HepG2 (cell line): Measurements from ENCODE around the gene ACO1. TPM values are rescaled to one million over a fixed set of nuclear protein-coding genes. Genes with fewer than 3 reads are reported as not detected.

Source experiments
- ATF7-NPFF ChIP-seq: sonication (generic); formaldehyde crosslinking; IDR thresholded peaks from 2 replicates; pipeline ENCODE4 v1.8.1; 2023; ENCODE audit warnings: mild to moderate bottlenecking, low read depth, missing genetic modification reagents, moderate library complexity
- BCL3 ChIP-seq: sonication (generic); formaldehyde crosslinking; IDR thresholded peaks from 2 replicates; pipeline ENCODE4 v1.5.1; 2020; ENCODE audit warnings: mild to moderate bottlenecking, missing genetic modification reagents, moderate library complexity
- BHLHE40 ChIP-seq: IDR thresholded peaks from 2 replicates; pipeline ENCODE4 v1.6.1; 2011; ENCODE audit warnings: low read length, improper control_type of control experiment
- CBX5 ChIP-seq: sonication (generic); formaldehyde crosslinking; IDR thresholded peaks from 2 replicates; pipeline ENCODE4 v1.4.0; 2020; ENCODE audit warnings: missing genetic modification reagents, borderline replicate concordance
- FOXJ3 ChIP-seq: sonication (generic); formaldehyde crosslinking; IDR thresholded peaks from 2 replicates; pipeline ENCODE4 v1.4.0; 2020; ENCODE audit warnings: missing genetic modification reagents, mild to moderate bottlenecking, borderline replicate concordance
- FOXO4 ChIP-seq: sonication (generic); formaldehyde crosslinking; conservative IDR thresholded peaks from 2 replicates; pipeline ENCODE4 v1.8.1; 2023; ENCODE audit warnings: missing genetic modification reagents
- MAFK ChIP-seq, 2 experiments: IDR thresholded peaks in 1 of 2; conservative IDR thresholded peaks in 1 of 2; 2 replicates each; pipeline ENCODE4 v1.6.1; 2011; ENCODE audit warnings: improper control_type of control experiment in 2 of 2, low read length in 2 of 2
- MBD4 ChIP-seq: IDR thresholded peaks from 2 replicates; pipeline ENCODE4 v1.6.1; 2012; ENCODE audit warnings: low read length, inconsistent platforms, borderline replicate concordance
- MEF2D ChIP-seq: sonication (generic); formaldehyde crosslinking; IDR thresholded peaks from 2 replicates; pipeline ENCODE4 v1.5.1; 2020; ENCODE audit warnings: mild to moderate bottlenecking, missing genetic modification reagents
- RFX3 ChIP-seq: IDR thresholded peaks from 2 replicates; pipeline ENCODE4 v1.6.1; 2016; ENCODE audit warnings: missing biosample characterization, missing genetic modification reagents
- SNAPC5 ChIP-seq: sonication (generic); formaldehyde crosslinking; IDR thresholded peaks from 2 replicates; pipeline ENCODE4 v1.8.1; 2023; ENCODE audit warnings: mild to moderate bottlenecking, missing genetic modification reagents, borderline replicate concordance
- SRF ChIP-seq: IDR thresholded peaks from 2 replicates; pipeline ENCODE4 v1.6.1; 2011; ENCODE audit warnings: mild to moderate bottlenecking, low read depth, low read length, moderate library complexity
- TARDBP ChIP-seq: sonication (generic); formaldehyde crosslinking; IDR thresholded peaks from 2 replicates; pipeline ENCODE4 v1.8.0; 2022; ENCODE audit warnings: mild to moderate bottlenecking, missing genetic modification reagents
- THAP8 ChIP-seq: sonication (generic); formaldehyde crosslinking; IDR thresholded peaks from 2 replicates; pipeline ENCODE4 v1.5.1; 2020; ENCODE audit warnings: missing genetic modification reagents, mild to moderate bottlenecking, borderline replicate concordance
- ZNF432 ChIP-seq: sonication (generic); formaldehyde crosslinking; IDR thresholded peaks from 2 replicates; pipeline ENCODE4 v1.5.0; 2020; ENCODE audit warnings: missing genetic modification reagents, mild to moderate bottlenecking, borderline replicate concordance
- ZNF546 ChIP-seq: sonication (generic); formaldehyde crosslinking; conservative IDR thresholded peaks from 2 replicates; pipeline ENCODE4 v1.8.1; 2023; ENCODE audit warnings: mild to moderate bottlenecking, missing genetic modification reagents
- ZNF646 ChIP-seq: sonication (generic); formaldehyde crosslinking; IDR thresholded peaks from 2 replicates; pipeline ENCODE4 v1.9.0; 2021; ENCODE audit warnings: mild to moderate bottlenecking, missing genetic modification reagents
- ZNF674 ChIP-seq: sonication (generic); formaldehyde crosslinking; IDR thresholded peaks from 2 replicates; pipeline ENCODE4 v1.5.0; 2020; ENCODE audit warnings: low read depth, mild to moderate bottlenecking, missing genetic modification reagents
- ZSCAN25 ChIP-seq: sonication (generic); formaldehyde crosslinking; IDR thresholded peaks from 2 replicates; pipeline ENCODE4 v1.8.0; 2022; ENCODE audit warnings: mild to moderate bottlenecking, missing genetic modification reagents
- polyA plus RNA-seq, 8 experiments: library from polyadenylated mRNA; depleted of rRNA in 3 of 8; stranded (reverse) in 7 of 8; unstranded in 1 of 8; fragments of >200 nt; fragmentation: Illumina TruSeq in 4 of 8; extraction: Trizol in 4 of 8; gene quantifications; 2 replicates each; pipeline versions ENCODE4 v1.2.1 to v1.2.3, GENCODE V29; 2011 to 2016; ENCODE audit warnings: low read depth in 4 of 8, missing spikeins in 1 of 8, mixed read lengths in 1 of 8; ENCODE audit not compliant: insufficient read depth in 1 of 8
- total RNA-seq, 5 experiments: library from RNA; depleted of rRNA; stranded (reverse); fragments of >200 nt; fragmentation: Illumina TruSeq; extraction: Trizol; gene quantifications; 2 replicates each; pipeline ENCODE4 v1.2.3, GENCODE V29; 2016; ENCODE audit warnings: low read depth in 1 of 5

Gene ACO1
- total and polyA plus RNA-seq, 2 of the 13 experiments (the other 11 are each of a cell fraction or from before 2014, with no cell fraction given), result 20.1 to 48.2 TPM

- TF ChIP-seq BCL3 (0 out of 2 replicates have a peak, but pooled peaks have one; percentile 73), SNAPC5 (no peak), ZSCAN25 (CRISPR knock-in tag) (peak; percentile 84; the same call in 1 of the 2 replicates), MBD4 (no peak), ZNF646 (no peak), BHLHE40 (0 out of 2 replicates have a peak, but pooled peaks have one; percentile 11), MEF2D (CRISPR knock-in tag) (0 out of 2 replicates have a peak, but pooled peaks have one; percentile 29), ZNF432 (CRISPR knock-in tag) (no peak), MAFK (conservative IDR thresholded peaks at IDR 0.05 in 1 of 2, IDR thresholded peaks at IDR 0.05 in 1 of 2; ENCODE audit: low read length in 2 of 2) (no peak), RFX3 (CRISPR knock-in tag) (no peak), SRF (no peak), CBX5 (no peak), FOXO4 (CRISPR knock-in tag) (no peak), FOXJ3 (CRISPR knock-in tag) (no peak), TARDBP (CRISPR knock-in tag) (peak; percentile 86), THAP8 (peak; percentile 55; the same call in 1 of the 2 replicates), ZNF674 (CRISPR knock-in tag) (no peak), ZNF546 (CRISPR knock-in tag) (0 out of 2 replicates have a peak, but pooled peaks have one; percentile 45), ATF7-NPFF (CRISPR knock-in tag) (peak; percentile 90)
Measured at GRCh38 chr9:32384364-32385151, at the start of gene ACO1 (continued).
